Cardiac fibroblast (primary cell): ENCODE results near the gene ARHGAP6.
A peak's percentile ranks its signal among the peaks of the same experiment; 100 is the strongest.

Experiments used
- DNase-seq, 2 donors: peaks; one replicate each; pipeline versions ENCODE4 v3.0.0 to v3.0.0-alpha.2; 2010; ENCODE audit warnings: low read depth in 2 of 2
- H3K4me3 ChIP-seq, 2 donors: replicated peaks in 1 of 2; 1 replicate in 1 of 2; 2 replicates in 1 of 2; pipeline ENCODE4 v1.5.1; 2011; ENCODE audit warnings: low read depth in 2 of 2, low read length in 2 of 2, mild to moderate bottlenecking in 2 of 2, moderate library complexity in 1 of 2
- CTCF ChIP-seq: IDR thresholded peaks from one replicate; pipeline ENCODE4 v1.5.1; 2011; ENCODE audit warnings: low read depth, mild to moderate bottlenecking, low read length, inconsistent platforms

ARHGAP6 gene

GRCh38 chrX:11105080-11105479, 560.6 kb downstream of the ARHGAP6 start:
- no peak for TF ChIP-seq CTCF
- DNase-seq, result peak; percentile 41 to 49
- H3K4me3 ChIP-seq, result no peak overlapping the region

GRCh38 chrX:11103751-11104150, 562.0 kb downstream of the ARHGAP6 start:
- no peak for DNase-seq
- H3K4me3 ChIP-seq, result no peak overlapping the region
- TF ChIP-seq CTCF, result no peak

GRCh38 chrX:11103006-11103405, 562.7 kb downstream of the ARHGAP6 start:
- no peak for DNase-seq
- H3K4me3 ChIP-seq, result no peak overlapping the region
- no peak for TF ChIP-seq CTCF

GRCh38 chrX:11100281-11101035, 565.3 kb downstream of the ARHGAP6 start:
- H3K4me3 ChIP-seq, result no peak overlapping the region
- DNase-seq, result peak; percentile 74 to 76
- peak; percentile 34 for TF ChIP-seq CTCF

- H3K4me3 ChIP-seq, result no peak overlapping the region
- no peak for DNase-seq
- no peak for TF ChIP-seq CTCF
Observed at GRCh38 chrX:11099465-11099864, 566.3 kb downstream of the ARHGAP6 start.

- TF ChIP-seq CTCF, result no peak
- H3K4me3 ChIP-seq, result no peak overlapping the region
- DNase-seq, result no peak
Observed at GRCh38 chrX:11097933-11098332, 567.8 kb downstream of the ARHGAP6 start.

GRCh38 chrX:11089802-11090201, 575.9 kb downstream of the ARHGAP6 start:
- DNase-seq, result no peak
- no peak for TF ChIP-seq CTCF
- H3K4me3 ChIP-seq, result no peak overlapping the region
